CD14-positive monocyte (primary cell): ENCODE results near the gene CHMP4B. TPM values are rescaled to one million over a fixed set of nuclear protein-coding genes. Genes with fewer than 3 reads are reported as not detected.
A peak's percentile ranks its signal among the peaks of the same experiment; 100 is the strongest.

ENCODE experiments used
- DNase-seq, 3 donors: peaks; one replicate each; pipeline ENCODE4 v3.0.0-alpha.2; 2011 to 2022
- H2AFZ ChIP-seq: 2 replicates; pipeline ENCODE4 v1.6.0; 2012; ENCODE audit warnings: mild to moderate bottlenecking, low read depth, low read length, inconsistent platforms; ENCODE audit not compliant: insufficient read depth, poor library complexity, severe bottlenecking
- H3K27ac ChIP-seq, 2 donors: 1 replicate in 1 of 2; 2 replicates in 1 of 2; pipeline ENCODE4 v1.5.1; 2012 to 2013; ENCODE audit warnings: low read length in 2 of 2, control low read depth in 1 of 2, inconsistent platforms in 1 of 2, low read depth in 1 of 2, mild to moderate bottlenecking in 1 of 2
- H3K27me3 ChIP-seq, 2 donors: one replicate each; pipeline versions ENCODE4 v1.6.0 to v1.6.1; 2011 to 2013; ENCODE audit warnings: low read length in 2 of 2; ENCODE audit not compliant: control insufficient read depth in 2 of 2, insufficient read depth in 2 of 2
- H3K36me3 ChIP-seq, 2 donors: replicated peaks in 1 of 2; 1 replicate in 1 of 2; 2 replicates in 1 of 2; pipeline versions ENCODE4 v1.5.1 to v1.6.1; 2012 to 2013; ENCODE audit warnings: low read length in 2 of 2, control low read depth in 1 of 2, inconsistent platforms in 1 of 2, mild to moderate bottlenecking in 1 of 2; ENCODE audit not compliant: insufficient read depth in 2 of 2, control insufficient read depth in 1 of 2
- H3K4me1 ChIP-seq, 2 donors: 1 replicate in 1 of 2; 2 replicates in 1 of 2; pipeline versions ENCODE4 v1.5.1 to v1.6.1; 2012 to 2013; ENCODE audit warnings: low read length in 2 of 2, control low read depth in 1 of 2, inconsistent platforms in 1 of 2, mild to moderate bottlenecking in 1 of 2, moderate library complexity in 1 of 2; ENCODE audit not compliant: insufficient read depth in 2 of 2, control insufficient read depth in 1 of 2
- H3K4me2 ChIP-seq: replicated peaks from 2 replicates; pipeline ENCODE3; 2012; ENCODE audit warnings: low read length, moderate library complexity, mild to moderate bottlenecking; ENCODE audit not compliant: poor library complexity, severe bottlenecking; ENCODE audit errors: extremely low read depth
- H3K4me3 ChIP-seq, 3 experiments: fragments of 200-600 bp in 1 of 3; sonication (generic) in 1 of 3; replicated peaks in 1 of 3; 1 replicate in 2 of 3; 2 replicates in 1 of 3; pipeline ENCODE4 v1.5.1; 2011 to 2013; ENCODE audit warnings: low read length in 3 of 3, mild to moderate bottlenecking in 3 of 3, control low read depth in 2 of 3, low read depth in 2 of 3, inconsistent platforms in 1 of 3, moderate library complexity in 1 of 3
- H3K79me2 ChIP-seq: 2 replicates; pipeline ENCODE4 v1.6.0; 2012; ENCODE audit warnings: mild to moderate bottlenecking, control low read depth, inconsistent platforms, low read length, moderate library complexity; ENCODE audit not compliant: insufficient read depth
- H3K9ac ChIP-seq: 2 replicates; pipeline ENCODE4 v1.6.0; 2017; ENCODE audit warnings: low read length, mild to moderate bottlenecking; ENCODE audit not compliant: insufficient read depth, poor library complexity, severe bottlenecking
- H3K9me3 ChIP-seq, 2 donors: replicated peaks in 1 of 2; 1 replicate in 1 of 2; 2 replicates in 1 of 2; pipeline versions ENCODE4 v1.5.1 to v1.6.1; 2012 to 2013; ENCODE audit warnings: low read length in 2 of 2, control low read depth in 1 of 2; ENCODE audit not compliant: control insufficient read depth in 1 of 2, insufficient read depth in 1 of 2
- H4K20me1 ChIP-seq: 2 replicates; pipeline ENCODE4 v1.6.0; 2012; ENCODE audit warnings: mild to moderate bottlenecking, low read length, control low read depth, moderate library complexity; ENCODE audit not compliant: insufficient read depth
- H3K27ac Mint-ChIP-seq, 7 donors: one replicate each; pipeline ENCODE4 v1.8.0; 2020; ENCODE audit warnings: mild to moderate bottlenecking in 7 of 7, mixed read lengths in 7 of 7, moderate library complexity in 6 of 7, inconsistent platforms in 2 of 7
- H3K27me3 Mint-ChIP-seq, 3 donors: one replicate each; pipeline ENCODE4 v1.8.0; 2021 to 2022; ENCODE audit warnings: low read depth in 3 of 3, mild to moderate bottlenecking in 3 of 3, mixed read lengths in 3 of 3, moderate library complexity in 3 of 3, inconsistent platforms in 1 of 3
- H3K36me3 Mint-ChIP-seq, 2 donors: one replicate each; pipeline ENCODE4 v1.8.0; 2020; ENCODE audit warnings: mixed read lengths in 2 of 2, inconsistent platforms in 1 of 2, mild to moderate bottlenecking in 1 of 2
- H3K4me1 Mint-ChIP-seq: one replicate; pipeline ENCODE4 v1.8.0; 2020; ENCODE audit warnings: mild to moderate bottlenecking, mixed read lengths
- H3K4me3 Mint-ChIP-seq, 2 donors: one replicate each; pipeline ENCODE4 v1.8.0; 2020; ENCODE audit warnings: mild to moderate bottlenecking in 2 of 2, mixed read lengths in 2 of 2, moderate library complexity in 1 of 2
- H3K9me3 Mint-ChIP-seq, 7 donors: one replicate each; pipeline ENCODE4 v1.8.0; 2020 to 2022; ENCODE audit warnings: mixed read lengths in 7 of 7, mild to moderate bottlenecking in 6 of 7, moderate library complexity in 6 of 7, inconsistent platforms in 2 of 7
- CTCF ChIP-seq: fragments of 200-600 bp; IDR thresholded peaks from one replicate; pipeline ENCODE4 v1.8.0; 2022; ENCODE audit warnings: antibody characterized with exemption, mild to moderate bottlenecking
- WGBS: methylation state at CpG from one replicate; pipeline ENCODE4 v1.1.5; 2013; ENCODE audit warnings: missing lambda C conversion rate; ENCODE audit not compliant: insufficient coverage; 5-methylcytosine and 5-hydroxymethylcytosine counted together
- intact Hi-C, 2 donors: fragments of 100-400 bp; cut with micrococcal nuclease; formaldehyde crosslinking; loops; one replicate each; pipeline versions ENCODE4 v1.15.0 to v1.15.1; 2023
- polyA plus RNA-seq, 3 donors: library from polyadenylated mRNA; depleted of rRNA in 1 of 3; unstranded in 2 of 3; stranded (reverse) in 1 of 3; fragments of 300-500 nt in 2 of 3; fragments of >200 nt in 1 of 3; fragmentation: Illumina TruSeq in 2 of 3; gene quantifications; 1 replicate in 2 of 3; 2 replicates in 1 of 3; pipeline ENCODE4 v1.2.3, GENCODE V29; 2012 to 2021

CHMP4B gene
- polyA plus RNA-seq, 3 donors = 7.1 to 181 (median 10.0) TPM

- H3K27me3 ChIP-seq = no peaks in the 10 kb centered on the region
- no peak overlapping the region for H3K4me2 ChIP-seq
- H3K4me1 ChIP-seq = peaks cover 37 to 53% of the 10 kb centered on the region in 2 donors
- DNase-seq = no peak
- no peak overlapping the region for H3K4me3 Mint-ChIP-seq
- no peaks in the 10 kb centered on the region for H3K79me2 ChIP-seq
- H3K4me1 Mint-ChIP-seq = peaks cover 55% of the 10 kb centered on the region
- H3K9me3 ChIP-seq = no peaks in the 10 kb centered on the region
- H2AFZ ChIP-seq = no peak overlapping the region
- no peak overlapping the region for H3K9ac ChIP-seq
- peak overlapping the region in 1 of 7 donors; percentile 36 for H3K27ac Mint-ChIP-seq
- intact Hi-C loops = no loop called here
- WGBS = no CpG with 5 or more reads among the region's 2 CpGs
- H3K4me3 ChIP-seq = no peak overlapping the region
- H4K20me1 ChIP-seq = no peaks in the 10 kb centered on the region
- peaks cover 3 to 8% of the 10 kb centered on the region in 2 donors for H3K36me3 ChIP-seq
- no peaks in the 10 kb centered on the region for H3K9me3 Mint-ChIP-seq
- H3K27me3 Mint-ChIP-seq = peaks cover 0 to 2% (median 0%) of the 10 kb centered on the region in 3 donors
- no peak overlapping the region for H3K27ac ChIP-seq
- peaks cover 18 to 35% of the 10 kb centered on the region in 2 donors for H3K36me3 Mint-ChIP-seq
- no peak for TF ChIP-seq CTCF
Measured at GRCh38 chr20:33784225-33784624, 26.9 kb upstream of the CHMP4B start.

- WGBS = 54% methylated on average over 2 of the region's 5 CpGs
- no peaks in the 10 kb centered on the region for H3K79me2 ChIP-seq
- H3K9ac ChIP-seq = peak overlapping the region; percentile 21
- H3K27ac ChIP-seq = peak overlapping the region in 1 of 2 donors; percentile 80
- peak overlapping the region in 1 of 3 experiments; percentile 64 for H3K4me3 ChIP-seq
- Mint-ChIP-seq H3K27me3 (peaks cover 0 to 2% (median 0%) of the 10 kb centered on the region in 3 donors), H3K27ac (peak overlapping the region in 5 of 7 donors; percentile 15 to 85 (median 73)), H3K36me3 (peaks cover 17 to 35% of the 10 kb centered on the region in 2 donors), H3K9me3 (no peaks in the 10 kb centered on the region), H3K4me1 (peaks cover 59% of the 10 kb centered on the region), H3K4me3 (peak overlapping the region; percentile 37 to 59)
- no peak for TF ChIP-seq CTCF
- H3K36me3 ChIP-seq = peaks cover 3 to 12% of the 10 kb centered on the region in 2 donors
- intact Hi-C loops = no loop called here
- H4K20me1 ChIP-seq = no peaks in the 10 kb centered on the region
- no peaks in the 10 kb centered on the region for H3K27me3 ChIP-seq
- no peak for DNase-seq
- H2AFZ ChIP-seq = peak overlapping the region; percentile 41
- H3K9me3 ChIP-seq = no peaks in the 10 kb centered on the region
- H3K4me1 ChIP-seq = peaks cover 36 to 58% of the 10 kb centered on the region in 2 donors
- H3K4me2 ChIP-seq = peak overlapping the region; percentile 51
Measured at GRCh38 chr20:33785503-33785902, 25.6 kb upstream of the CHMP4B start.
